Activated CD4-positive, alpha-beta T cell treated with anti-CD3 and anti-CD28 coated beads, Interleukin-2, amount 50 U/mL, for 48 hours (primary cell): ENCODE results near the gene RAB10.
"Not testable (repeated sequence)": the region's sequence is repeated elsewhere in the genome, so short reads cannot be mapped to it uniquely, and the experiment has no call there.

Experiments
- DNase-seq, 2 experiments: peaks; one replicate each; pipeline ENCODE4 v3.0.0-alpha.2; 2020

The RAB10 gene

GRCh38 chr2:26100384-26100783 is 66.5 kb downstream of the RAB10 start:
- DNase-seq = no peak

- DNase-seq = no peak
These were observed 69.9 kb downstream of the RAB10 start for GRCh38 chr2:26103752-26104151.

- not testable (repeated sequence) for DNase-seq
These were observed 74.8 kb downstream of the RAB10 start for GRCh38 chr2:26108701-26109100.

GRCh38 chr2:26112201-26112600 is 78.3 kb downstream of the RAB10 start:
- DNase-seq = no peak

GRCh38 chr2:26114151-26114550 is 80.3 kb downstream of the RAB10 start:
- DNase-seq = no peak

- no peak for DNase-seq
These were observed 84.8 kb downstream of the RAB10 start for GRCh38 chr2:26118682-26119081.

GRCh38 chr2:26119521-26119920 is 85.6 kb downstream of the RAB10 start:
- no peak for DNase-seq

GRCh38 chr2:26122630-26123029 is 88.7 kb downstream of the RAB10 start:
- no peak for DNase-seq

GRCh38 chr2:26123426-26123825 is 89.5 kb downstream of the RAB10 start:
- no peak for DNase-seq

- DNase-seq = no peak
These were observed 92.2 kb downstream of the RAB10 start for GRCh38 chr2:26126074-26126473.

- DNase-seq = no peak
These were observed 94.3 kb downstream of the RAB10 start for GRCh38 chr2:26128176-26128575.

- DNase-seq = no peak
These were observed 96.9 kb downstream of the RAB10 start for GRCh38 chr2:26130763-26131162.

GRCh38 chr2:26136451-26136850 is 102.6 kb downstream of the RAB10 start:
- DNase-seq = no peak

GRCh38 chr2:26139269-26140183 is 105.6 kb downstream of the RAB10 start:
- DNase-seq = no peak

- no peak for DNase-seq
These were observed 107.4 kb downstream of the RAB10 start for GRCh38 chr2:26141145-26141769.

GRCh38 chr2:26144031-26144430 is 110.1 kb downstream of the RAB10 start:
- DNase-seq = no peak

GRCh38 chr2:26144953-26145680 is 111.2 kb downstream of the RAB10 start:
- DNase-seq = peak; percentile 69 to 76

GRCh38 chr2:26148501-26148900 is 114.6 kb downstream of the RAB10 start:
- DNase-seq = no peak

- no peak for DNase-seq
These were observed 116.4 kb downstream of the RAB10 start for GRCh38 chr2:26150243-26150642.

- no peak for DNase-seq
These were observed 123.7 kb downstream of the RAB10 start for GRCh38 chr2:26157580-26157979.

GRCh38 chr2:26161926-26162325 is 128.0 kb downstream of the RAB10 start:
- DNase-seq = no peak

GRCh38 chr2:26162963-26163362 is 129.1 kb downstream of the RAB10 start:
- no peak for DNase-seq

GRCh38 chr2:26164231-26164630 is 130.3 kb downstream of the RAB10 start:
- no peak for DNase-seq
